Chondrocyte (in vitro differentiated cells): Measurements from ENCODE around the gene S100A12. TPM values are rescaled to one million over a fixed set of nuclear protein-coding genes. Genes with fewer than 3 reads are reported as not detected.

Experiments
- DNase-seq: peaks from one replicate; pipeline ENCODE4 v3.0.0; 2021; ENCODE audit warnings: mixed read lengths, low spot score
- H3K27ac Mint-ChIP-seq: one replicate; pipeline ENCODE4 v1.8.0; 2021; ENCODE audit warnings: mild to moderate bottlenecking, moderate library complexity, mixed read lengths; ENCODE audit not compliant: unreplicated experiment
- H3K27me3 Mint-ChIP-seq: 2 replicates; pipeline ENCODE4 v1.8.0; 2021; ENCODE audit warnings: low read depth, mixed read lengths
- H3K36me3 Mint-ChIP-seq: 2 replicates; pipeline ENCODE4 v1.8.0; 2021; ENCODE audit warnings: low read depth, mixed read lengths
- H3K4me1 Mint-ChIP-seq: 2 replicates; pipeline ENCODE4 v1.8.0; 2021; ENCODE audit warnings: low read depth, mild to moderate bottlenecking, mixed read lengths
- H3K4me3 Mint-ChIP-seq: one replicate; pipeline ENCODE4 v1.8.0; 2021; ENCODE audit warnings: mild to moderate bottlenecking, moderate library complexity, mixed read lengths; ENCODE audit not compliant: unreplicated experiment
- H3K9me3 Mint-ChIP-seq: 2 replicates; pipeline ENCODE4 v1.8.0; 2021; ENCODE audit warnings: low read depth, mixed read lengths
- total RNA-seq: library from RNA; stranded (reverse); gene quantifications from 3 replicates; pipeline ENCODE4 v1.2.1, GENCODE V29; 2021
- TF ChIP-seq, protein P1 (sequence below): fragments of 200-600 bp; sonication (generic); IDR thresholded peaks from 2 replicates; pipeline ENCODE4 v1.5.0; 2021; ENCODE audit warnings: antibody characterized with exemption, mild to moderate bottlenecking, moderate library complexity

Gene S100A12
- total RNA-seq, 1 donor from 2014 or later, result not detected

DNA sequence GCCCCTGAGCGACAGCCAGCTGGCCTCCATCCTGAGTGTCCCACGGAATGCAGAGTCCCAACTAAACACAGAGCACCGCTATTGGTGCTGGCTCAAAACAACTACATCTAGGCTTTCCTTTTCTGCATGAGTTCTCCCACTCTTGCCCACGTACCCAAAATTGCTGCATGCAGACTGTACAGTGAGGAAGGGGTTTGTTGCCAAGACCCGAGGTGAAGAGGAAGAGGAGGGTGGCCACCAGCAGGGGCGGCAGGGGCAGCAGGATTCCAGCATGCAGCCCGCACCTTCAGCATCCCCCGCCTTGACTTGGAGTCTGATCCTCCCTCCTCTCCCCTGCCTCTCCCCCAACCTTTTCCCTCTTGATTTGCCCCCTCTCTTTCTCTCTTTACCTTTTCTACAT is 9.7 kb downstream of the S100A12 start:
- Mint-ChIP-seq H3K9me3 (no peaks in the 10 kb centered on the region), H3K27me3 (peaks cover 44% of the 10 kb centered on the region), H3K27ac (no peak overlapping the region), H3K4me1 (no peaks in the 10 kb centered on the region), H3K4me3 (no peak overlapping the region), H3K36me3 (no peaks in the 10 kb centered on the region)
- no peak for DNase-seq
- TF ChIP-seq, protein P1, sequence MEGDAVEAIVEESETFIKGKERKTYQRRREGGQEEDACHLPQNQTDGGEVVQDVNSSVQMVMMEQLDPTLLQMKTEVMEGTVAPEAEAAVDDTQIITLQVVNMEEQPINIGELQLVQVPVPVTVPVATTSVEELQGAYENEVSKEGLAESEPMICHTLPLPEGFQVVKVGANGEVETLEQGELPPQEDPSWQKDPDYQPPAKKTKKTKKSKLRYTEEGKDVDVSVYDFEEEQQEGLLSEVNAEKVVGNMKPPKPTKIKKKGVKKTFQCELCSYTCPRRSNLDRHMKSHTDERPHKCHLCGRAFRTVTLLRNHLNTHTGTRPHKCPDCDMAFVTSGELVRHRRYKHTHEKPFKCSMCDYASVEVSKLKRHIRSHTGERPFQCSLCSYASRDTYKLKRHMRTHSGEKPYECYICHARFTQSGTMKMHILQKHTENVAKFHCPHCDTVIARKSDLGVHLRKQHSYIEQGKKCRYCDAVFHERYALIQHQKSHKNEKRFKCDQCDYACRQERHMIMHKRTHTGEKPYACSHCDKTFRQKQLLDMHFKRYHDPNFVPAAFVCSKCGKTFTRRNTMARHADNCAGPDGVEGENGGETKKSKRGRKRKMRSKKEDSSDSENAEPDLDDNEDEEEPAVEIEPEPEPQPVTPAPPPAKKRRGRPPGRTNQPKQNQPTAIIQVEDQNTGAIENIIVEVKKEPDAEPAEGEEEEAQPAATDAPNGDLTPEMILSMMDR, result no peak

DNA sequence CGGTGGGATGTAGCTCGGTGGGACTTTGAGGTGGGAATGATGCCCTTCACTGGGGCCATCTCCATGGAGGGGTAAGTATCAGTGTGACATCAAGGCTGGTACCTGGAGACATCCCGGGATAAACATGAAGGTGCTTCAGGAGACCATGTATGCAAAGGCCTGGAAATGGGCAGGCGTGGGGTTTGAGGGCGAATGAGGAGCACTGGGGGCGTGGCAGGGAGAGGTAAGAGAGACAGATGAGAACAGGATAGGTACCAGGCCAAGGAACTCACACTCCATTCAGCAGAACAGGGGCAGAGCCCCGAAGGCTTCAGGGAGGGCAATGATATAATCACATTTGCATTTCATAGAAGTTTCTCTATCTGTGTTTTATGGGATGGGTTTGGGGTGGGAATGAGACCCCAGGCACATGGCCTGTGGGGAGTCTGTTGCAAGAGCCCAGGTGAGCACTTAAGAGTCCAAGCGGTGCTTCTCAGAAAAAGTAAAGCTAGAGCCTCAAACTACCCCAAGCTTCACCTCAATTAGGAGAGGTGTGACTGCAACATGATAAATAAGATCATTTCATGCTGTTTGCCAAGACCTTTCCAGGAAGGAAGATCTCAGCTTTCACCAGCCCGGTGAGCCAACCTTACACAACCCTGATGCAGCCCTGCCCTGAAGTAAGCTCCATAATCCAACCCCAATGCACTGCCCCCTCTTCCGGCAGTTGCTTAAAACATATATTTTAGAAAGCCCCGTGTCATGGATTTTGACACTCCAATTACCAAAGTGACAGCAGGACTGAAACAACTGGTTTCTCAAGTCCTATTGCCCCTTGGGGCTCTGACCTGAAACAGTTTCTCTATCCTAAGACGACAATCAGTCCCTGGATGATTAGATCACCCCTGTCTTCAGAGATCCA is 10.4 kb downstream of the S100A12 start:
- H3K27ac Mint-ChIP-seq, result no peak overlapping the region
- H3K27me3 Mint-ChIP-seq, result peaks cover 46% of the 10 kb centered on the region
- no peaks in the 10 kb centered on the region for H3K36me3 Mint-ChIP-seq
- TF ChIP-seq, protein P1, result no peak
- H3K4me3 Mint-ChIP-seq, result no peak overlapping the region
- no peaks in the 10 kb centered on the region for H3K9me3 Mint-ChIP-seq
- DNase-seq, result no peak
- H3K4me1 Mint-ChIP-seq, result no peaks in the 10 kb centered on the region

DNA sequence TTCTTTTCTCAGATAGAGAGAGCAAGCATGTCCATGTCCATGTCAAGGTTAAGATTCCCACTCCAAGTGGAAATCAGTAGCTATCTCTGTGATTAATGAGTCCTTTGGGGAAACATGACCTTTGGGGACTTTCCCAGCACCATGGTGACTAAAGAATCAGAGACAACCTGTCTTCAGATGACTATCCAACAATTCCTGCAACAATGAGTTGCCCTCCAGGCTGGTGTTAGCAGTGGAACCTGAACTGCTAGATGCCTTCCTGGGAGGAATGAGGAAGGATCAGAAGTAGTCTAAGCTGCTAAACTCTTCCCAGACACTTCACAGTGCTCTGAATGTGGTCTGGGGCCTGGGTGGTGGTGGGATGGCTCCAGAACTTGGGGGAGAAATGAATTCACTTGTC is 11.3 kb downstream of the S100A12 start:
- Mint-ChIP-seq H3K4me1 (no peaks in the 10 kb centered on the region), H3K4me3 (no peak overlapping the region), H3K27ac (no peak overlapping the region), H3K36me3 (no peaks in the 10 kb centered on the region), H3K27me3 (peaks cover 42% of the 10 kb centered on the region), H3K9me3 (no peaks in the 10 kb centered on the region)
- TF ChIP-seq, protein P1, result no peak
- DNase-seq, result no peak

DNA sequence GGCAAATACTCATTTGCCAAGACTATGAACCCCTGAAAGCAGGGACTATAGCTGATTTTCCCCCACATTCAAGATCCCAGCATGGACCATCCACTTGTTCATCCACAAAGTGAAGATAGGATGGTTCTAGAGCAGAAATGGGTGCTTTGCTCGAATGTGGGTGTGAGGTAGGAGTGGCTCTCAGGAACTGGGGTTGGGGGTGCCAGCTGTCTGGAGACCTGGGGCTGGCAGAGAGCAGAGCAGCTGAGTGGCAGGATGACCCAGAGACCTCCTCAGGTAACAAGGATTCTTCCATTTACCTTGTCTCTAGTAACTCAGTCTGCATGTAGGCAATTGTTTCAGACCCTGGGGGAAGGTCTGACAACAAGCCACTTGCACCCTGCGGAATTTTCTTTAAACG is 11.8 kb downstream of the S100A12 start:
- H3K4me1 Mint-ChIP-seq, result no peaks in the 10 kb centered on the region
- no peaks in the 10 kb centered on the region for H3K36me3 Mint-ChIP-seq
- TF ChIP-seq, protein P1, result no peak
- H3K27ac Mint-ChIP-seq, result no peak overlapping the region
- DNase-seq, result no peak
- H3K4me3 Mint-ChIP-seq, result no peak overlapping the region
- peaks cover 45% of the 10 kb centered on the region for H3K27me3 Mint-ChIP-seq
- H3K9me3 Mint-ChIP-seq, result no peaks in the 10 kb centered on the region

DNA sequence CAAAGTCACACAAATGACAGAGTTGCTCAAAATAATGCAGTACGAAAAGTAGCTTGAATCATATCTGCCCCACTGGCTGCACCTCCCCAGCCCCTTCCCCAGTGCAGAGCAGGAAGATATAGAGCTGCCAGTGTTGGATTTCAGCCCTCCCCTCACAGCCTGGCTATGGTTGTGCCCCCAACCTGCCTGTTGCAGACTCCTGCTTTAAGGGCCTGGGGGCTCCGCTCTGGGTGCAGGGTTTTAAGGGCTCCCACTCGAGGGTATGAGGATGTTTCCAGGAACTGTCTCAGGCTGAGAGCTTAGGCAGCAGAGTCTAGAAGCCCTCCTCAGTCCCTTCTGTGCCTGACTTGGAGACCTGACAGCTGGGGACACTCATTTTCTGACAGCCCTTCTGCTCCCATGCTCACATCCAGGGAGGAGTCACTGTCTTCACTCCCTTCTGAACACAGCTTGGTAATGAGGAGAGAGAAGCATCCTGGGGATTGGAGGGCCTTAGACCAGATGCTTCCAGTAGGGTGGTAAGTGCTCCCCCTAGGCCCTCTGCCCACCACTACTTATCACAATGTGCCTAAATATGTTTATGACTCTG is 13.1 kb downstream of the S100A12 start:
- TF ChIP-seq, protein P1, result no peak
- Mint-ChIP-seq H3K4me1 (no peaks in the 10 kb centered on the region), H3K36me3 (no peaks in the 10 kb centered on the region), H3K4me3 (no peak overlapping the region), H3K27ac (no peak overlapping the region), H3K9me3 (no peaks in the 10 kb centered on the region), H3K27me3 (peaks cover 53% of the 10 kb centered on the region)
- no peak for DNase-seq
